GM23338 (cell line): ENCODE data around the gene HHAT. TPM values are rescaled to one million over a fixed set of nuclear protein-coding genes. Genes with fewer than 3 reads are reported as not detected.

Source experiments
- ATAC-seq: fragments of 200-7000 bp; cut with Tn5 transposase; 3 replicates; pipeline ENCODE4 v1.9.1; 2020
- DNase-seq: peaks from one replicate; pipeline ENCODE4 v3.0.0-alpha.2; 2015; ENCODE audit warnings: low spot score
- H2AFZ ChIP-seq: fragments of 200-600 bp; sonication (generic); 2 replicates; pipeline ENCODE4 v1.8.0; 2016; ENCODE audit warnings: antibody characterized with exemption, mild to moderate bottlenecking, moderate library complexity
- H3F3A ChIP-seq: fragments of 200-600 bp; sonication (generic); replicated peaks from 2 replicates; pipeline ENCODE4 v1.8.0; 2017; ENCODE audit warnings: antibody characterized with exemption, mixed run types, low read depth
- H3K27ac ChIP-seq: fragments of 200-600 bp; sonication (generic); 2 replicates; pipeline ENCODE4 v1.6.1; 2016; ENCODE audit warnings: low read depth
- H3K27me3 ChIP-seq: fragments of 200-600 bp; sonication (generic); 2 replicates; pipeline ENCODE4 v1.8.0; 2016; ENCODE audit warnings: mild to moderate bottlenecking, mixed run types, moderate library complexity; ENCODE audit not compliant: insufficient read depth
- H3K36me3 ChIP-seq: fragments of 200-600 bp; sonication (generic); 2 replicates; pipeline ENCODE4 v1.8.0; 2016; ENCODE audit warnings: mild to moderate bottlenecking; ENCODE audit not compliant: insufficient read depth
- H3K4me1 ChIP-seq: fragments of 200-600 bp; sonication (generic); 2 replicates; pipeline ENCODE4 v1.8.0; 2016; ENCODE audit warnings: mild to moderate bottlenecking, moderate library complexity; ENCODE audit not compliant: insufficient read depth
- H3K4me2 ChIP-seq: fragments of 200-600 bp; sonication (generic); 2 replicates; pipeline ENCODE4 v1.7.1; 2017; ENCODE audit warnings: mixed run types
- H3K4me3 ChIP-seq: fragments of 200-600 bp; sonication (generic); 2 replicates; pipeline ENCODE4 v1.6.1; 2016; ENCODE audit warnings: mixed run types
- H3K79me2 ChIP-seq: fragments of 200-600 bp; sonication (generic); replicated peaks from 2 replicates; pipeline ENCODE4 v1.8.0; 2017; ENCODE audit warnings: mild to moderate bottlenecking; ENCODE audit not compliant: insufficient read depth
- H3K9me2 ChIP-seq: fragments of 200-600 bp; sonication (generic); 2 replicates; pipeline ENCODE4 v1.8.0; 2017; ENCODE audit not compliant: insufficient read depth
- H4K20me1 ChIP-seq: fragments of 200-600 bp; sonication (generic); replicated peaks from 2 replicates; pipeline ENCODE4 v1.8.0; 2017; ENCODE audit warnings: mild to moderate bottlenecking; ENCODE audit not compliant: insufficient read depth
- H3K27ac Mint-ChIP-seq: 2 replicates; pipeline ENCODE4 v1.8.0; 2020; ENCODE audit warnings: inconsistent platforms, mild to moderate bottlenecking, moderate library complexity, mixed read lengths
- H3K27me3 Mint-ChIP-seq: 3 replicates; pipeline ENCODE4 v1.8.0; 2022; ENCODE audit warnings: low read depth, mild to moderate bottlenecking, moderate library complexity, mixed read lengths, inconsistent platforms; ENCODE audit not compliant: insufficient read depth, poor library complexity
- H3K36me3 Mint-ChIP-seq: 3 replicates; pipeline ENCODE4 v1.8.0; 2021; ENCODE audit warnings: low read depth, mild to moderate bottlenecking, inconsistent platforms, moderate library complexity, mixed read lengths
- H3K4me1 Mint-ChIP-seq: 3 replicates; pipeline ENCODE4 v1.8.0; 2020; ENCODE audit warnings: mild to moderate bottlenecking, inconsistent platforms, mixed read lengths
- H3K4me3 Mint-ChIP-seq: 3 replicates; pipeline ENCODE4 v1.8.0; 2021; ENCODE audit warnings: moderate library complexity, mild to moderate bottlenecking, inconsistent platforms, mixed read lengths
- H3K9me3 Mint-ChIP-seq: 3 replicates; pipeline ENCODE4 v1.8.0; 2020; ENCODE audit warnings: moderate library complexity, mild to moderate bottlenecking, inconsistent platforms, mixed read lengths
- CREB1 ChIP-seq: fragments of 250-450 bp; sonication (Bioruptor Pico); IDR thresholded peaks from 2 replicates; pipeline ENCODE4 v1.5.0; 2020; ENCODE audit warnings: low read depth, mild to moderate bottlenecking, moderate library complexity
- CTCF ChIP-seq, 2 experiments: fragments of 200-600 bp in 1 of 2; sonication (generic) in 1 of 2; conservative IDR thresholded peaks; 2 replicates each; pipeline versions ENCODE4 v1.5.1 to v1.6.1; 2016 to 2017; ENCODE audit warnings: antibody characterized with exemption in 2 of 2, low read depth in 2 of 2, mild to moderate bottlenecking in 2 of 2, moderate library complexity in 1 of 2
- EZH2 ChIP-seq: fragments of 200-600 bp; sonication (generic); IDR thresholded peaks from one replicate; pipeline ENCODE4 v1.8.0; 2017; ENCODE audit warnings: antibody characterized with exemption, mild to moderate bottlenecking, low read depth; ENCODE audit not compliant: unreplicated experiment
- EZH2phosphoT487 ChIP-seq: fragments of 200-600 bp; sonication (generic); IDR thresholded peaks from one replicate; pipeline ENCODE4 v1.8.1; 2018; ENCODE audit warnings: antibody characterized with exemption; ENCODE audit not compliant: unreplicated experiment
- JUNB ChIP-seq: IDR thresholded peaks from one replicate; pipeline ENCODE4 v1.6.1; 2016; ENCODE audit warnings: antibody characterized with exemption; ENCODE audit not compliant: unreplicated experiment
- NANOG ChIP-seq: IDR thresholded peaks from 2 replicates; pipeline ENCODE4 v1.6.1; 2016; ENCODE audit warnings: antibody characterized with exemption, borderline replicate concordance
- POLR2AphosphoS5 ChIP-seq: IDR thresholded peaks from 2 replicates; pipeline ENCODE4 v1.6.1; 2016; ENCODE audit warnings: antibody characterized with exemption, low read depth
- STAT1 ChIP-seq: IDR thresholded peaks from one replicate; pipeline ENCODE4 v1.6.1; 2016; ENCODE audit warnings: antibody characterized with exemption; ENCODE audit not compliant: unreplicated experiment
- ZNF114 ChIP-seq: fragments of 250-450 bp; sonication (Bioruptor Pico); IDR thresholded peaks from 2 replicates; pipeline ENCODE4 v1.5.0; 2020; ENCODE audit warnings: mild to moderate bottlenecking, moderate library complexity
- ZNF331 ChIP-seq: fragments of 250-450 bp; sonication (Bioruptor Pico); IDR thresholded peaks from 2 replicates; pipeline ENCODE4 v1.5.0; 2020; ENCODE audit warnings: low read depth, mild to moderate bottlenecking, moderate library complexity
- polyA plus RNA-seq: library from polyadenylated mRNA; unstranded; fragments of >200 nt; fragmentation: Nextera tagmentation; extraction: Ambion mirVana; gene quantifications from 2 replicates; pipeline ENCODE4 v1.2.1, GENCODE V29; 2016
- total RNA-seq: library from RNA; depleted of rRNA; stranded (reverse); fragments of >200 nt; shearing (Covaris generic); gene quantifications from 2 replicates; pipeline ENCODE4 v1.2.3, GENCODE V29; 2014
- TF ChIP-seq, protein P1 (sequence below): IDR thresholded peaks from one replicate; pipeline ENCODE4 v1.6.1; 2018; ENCODE audit warnings: antibody characterized with exemption; ENCODE audit not compliant: unreplicated experiment
- TF ChIP-seq, protein P2 (sequence below): IDR thresholded peaks from 2 replicates; pipeline ENCODE4 v1.6.1; 2016; ENCODE audit warnings: antibody characterized with exemption

Gene HHAT
- total and polyA plus RNA-seq, 2 experiments from 2014 or later = 0.11 to 0.66 TPM

- TF ChIP-seq NANOG = no peak
- TF ChIP-seq ZNF331 (CRISPR knock-in tag) = no peak
- no peak for TF ChIP-seq EZH2phosphoT487
- TF ChIP-seq JUNB = no peak
- TF ChIP-seq POLR2AphosphoS5 = no peak
- TF ChIP-seq EZH2 = no peak
- no peaks in the 10 kb centered on the region for H3K4me1 ChIP-seq
- no peak overlapping the region for H3K4me3 ChIP-seq
- H4K20me1 ChIP-seq = no peaks in the 10 kb centered on the region
- Mint-ChIP-seq H3K4me1 (no peaks in the 10 kb centered on the region), H3K4me3 (no peak overlapping the region), H3K27ac (no peak overlapping the region), H3K36me3 (no peaks in the 10 kb centered on the region), H3K9me3 (no peaks in the 10 kb centered on the region; the same call in 2 of the 3 replicates), H3K27me3 (peaks cover 4% of the 10 kb centered on the region)
- H3K27ac ChIP-seq = no peak overlapping the region
- no peak overlapping the region for H3K4me2 ChIP-seq
- DNase-seq (no peak), ATAC-seq (no peak)
- H3F3A ChIP-seq = no peaks in the 10 kb centered on the region
- no peaks in the 10 kb centered on the region for H3K27me3 ChIP-seq
- no peaks in the 10 kb centered on the region; the same call in 1 of the 2 replicates for H3K9me2 ChIP-seq
- H3K79me2 ChIP-seq = no peaks in the 10 kb centered on the region
- H3K36me3 ChIP-seq = no peaks in the 10 kb centered on the region
- no peak overlapping the region for H2AFZ ChIP-seq
Measured at GRCh38 chr1:210684466-210685294, 356.0 kb downstream of the HHAT start.

DNA sequence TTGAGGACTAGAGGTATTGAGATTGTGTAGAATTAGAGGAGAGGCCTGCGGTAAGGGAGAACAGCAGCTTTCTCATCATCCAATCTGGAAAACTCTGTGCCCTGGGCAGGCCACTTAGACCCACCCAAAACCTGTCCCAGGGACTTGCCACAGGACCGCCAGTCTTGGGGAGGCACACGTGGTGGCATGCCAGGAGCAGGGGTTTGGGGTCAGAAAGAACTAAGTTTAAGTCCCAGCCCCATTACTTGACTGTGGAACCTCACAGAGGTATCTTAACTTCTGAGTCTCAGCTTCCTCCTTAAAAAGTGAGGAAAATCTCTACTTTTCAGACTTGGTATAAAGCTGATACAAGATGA lies 356.6 kb downstream of the HHAT start:
- Histone ChIP-seq H3K9me2 (no peaks in the 10 kb centered on the region; the same call in 1 of the 2 replicates), H3K36me3 (no peaks in the 10 kb centered on the region), H3K4me1 (no peaks in the 10 kb centered on the region), H3K79me2 (no peaks in the 10 kb centered on the region), H3F3A (no peaks in the 10 kb centered on the region), H4K20me1 (no peaks in the 10 kb centered on the region), H3K4me3 (no peak overlapping the region), H2AFZ (no peak overlapping the region), H3K27me3 (no peaks in the 10 kb centered on the region), H3K4me2 (no peak overlapping the region), H3K27ac (no peak overlapping the region)
- H3K36me3 Mint-ChIP-seq = no peaks in the 10 kb centered on the region
- no peak for ATAC-seq
- H3K27ac Mint-ChIP-seq = no peak overlapping the region
- TF ChIP-seq EZH2 = no peak
- no peaks in the 10 kb centered on the region; the same call in 2 of the 3 replicates for H3K9me3 Mint-ChIP-seq
- H3K27me3 Mint-ChIP-seq = peaks cover 4% of the 10 kb centered on the region
- no peaks in the 10 kb centered on the region for H3K4me1 Mint-ChIP-seq
- H3K4me3 Mint-ChIP-seq = no peak overlapping the region
- DNase-seq = no peak

GRCh38 chr1:210686841-210687240 lies 358.1 kb downstream of the HHAT start:
- no peaks in the 10 kb centered on the region for H3F3A ChIP-seq
- no peak for ATAC-seq
- TF ChIP-seq ZNF331 (CRISPR knock-in tag) (no peak), EZH2phosphoT487 (no peak), POLR2AphosphoS5 (no peak), ZNF114 (CRISPR knock-in tag) (no peak), CREB1 (CRISPR knock-in tag) (no peak), CTCF (conservative IDR thresholded peaks at IDR 0.05; ENCODE audit: low read depth in 2 of 2) (no peak), JUNB (no peak), NANOG (no peak), STAT1 (no peak), EZH2 (no peak)
- TF ChIP-seq, protein P1, sequence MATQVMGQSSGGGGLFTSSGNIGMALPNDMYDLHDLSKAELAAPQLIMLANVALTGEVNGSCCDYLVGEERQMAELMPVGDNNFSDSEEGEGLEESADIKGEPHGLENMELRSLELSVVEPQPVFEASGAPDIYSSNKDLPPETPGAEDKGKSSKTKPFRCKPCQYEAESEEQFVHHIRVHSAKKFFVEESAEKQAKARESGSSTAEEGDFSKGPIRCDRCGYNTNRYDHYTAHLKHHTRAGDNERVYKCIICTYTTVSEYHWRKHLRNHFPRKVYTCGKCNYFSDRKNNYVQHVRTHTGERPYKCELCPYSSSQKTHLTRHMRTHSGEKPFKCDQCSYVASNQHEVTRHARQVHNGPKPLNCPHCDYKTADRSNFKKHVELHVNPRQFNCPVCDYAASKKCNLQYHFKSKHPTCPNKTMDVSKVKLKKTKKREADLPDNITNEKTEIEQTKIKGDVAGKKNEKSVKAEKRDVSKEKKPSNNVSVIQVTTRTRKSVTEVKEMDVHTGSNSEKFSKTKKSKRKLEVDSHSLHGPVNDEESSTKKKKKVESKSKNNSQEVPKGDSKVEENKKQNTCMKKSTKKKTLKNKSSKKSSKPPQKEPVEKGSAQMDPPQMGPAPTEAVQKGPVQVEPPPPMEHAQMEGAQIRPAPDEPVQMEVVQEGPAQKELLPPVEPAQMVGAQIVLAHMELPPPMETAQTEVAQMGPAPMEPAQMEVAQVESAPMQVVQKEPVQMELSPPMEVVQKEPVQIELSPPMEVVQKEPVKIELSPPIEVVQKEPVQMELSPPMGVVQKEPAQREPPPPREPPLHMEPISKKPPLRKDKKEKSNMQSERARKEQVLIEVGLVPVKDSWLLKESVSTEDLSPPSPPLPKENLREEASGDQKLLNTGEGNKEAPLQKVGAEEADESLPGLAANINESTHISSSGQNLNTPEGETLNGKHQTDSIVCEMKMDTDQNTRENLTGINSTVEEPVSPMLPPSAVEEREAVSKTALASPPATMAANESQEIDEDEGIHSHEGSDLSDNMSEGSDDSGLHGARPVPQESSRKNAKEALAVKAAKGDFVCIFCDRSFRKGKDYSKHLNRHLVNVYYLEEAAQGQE = no peak
- TF ChIP-seq, protein P2, sequence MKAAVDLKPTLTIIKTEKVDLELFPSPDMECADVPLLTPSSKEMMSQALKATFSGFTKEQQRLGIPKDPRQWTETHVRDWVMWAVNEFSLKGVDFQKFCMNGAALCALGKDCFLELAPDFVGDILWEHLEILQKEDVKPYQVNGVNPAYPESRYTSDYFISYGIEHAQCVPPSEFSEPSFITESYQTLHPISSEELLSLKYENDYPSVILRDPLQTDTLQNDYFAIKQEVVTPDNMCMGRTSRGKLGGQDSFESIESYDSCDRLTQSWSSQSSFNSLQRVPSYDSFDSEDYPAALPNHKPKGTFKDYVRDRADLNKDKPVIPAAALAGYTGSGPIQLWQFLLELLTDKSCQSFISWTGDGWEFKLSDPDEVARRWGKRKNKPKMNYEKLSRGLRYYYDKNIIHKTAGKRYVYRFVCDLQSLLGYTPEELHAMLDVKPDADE = no peak

More at GRCh38 chr1:210686841-210687240, 358.1 kb downstream of the HHAT start:
- Histone ChIP-seq H3K27ac (no peak overlapping the region), H3K4me3 (no peak overlapping the region), H3K36me3 (no peaks in the 10 kb centered on the region), H3K4me1 (no peaks in the 10 kb centered on the region), H3K4me2 (no peak overlapping the region), H2AFZ (no peak overlapping the region), H4K20me1 (no peaks in the 10 kb centered on the region), H3K79me2 (no peaks in the 10 kb centered on the region), H3K9me2 (no peaks in the 10 kb centered on the region), H3K27me3 (no peaks in the 10 kb centered on the region)
- H3K27ac Mint-ChIP-seq = no peak overlapping the region
- no peaks in the 10 kb centered on the region for H3K36me3 Mint-ChIP-seq
- no peaks in the 10 kb centered on the region for H3K4me1 Mint-ChIP-seq
- no peaks in the 10 kb centered on the region; the same call in 2 of the 3 replicates for H3K9me3 Mint-ChIP-seq
- DNase-seq = no peak
- H3K4me3 Mint-ChIP-seq = no peak overlapping the region
- H3K27me3 Mint-ChIP-seq = no peaks in the 10 kb centered on the region
